Uterus (tissue), 4 donors: ENCODE data around the gene CASR. TPM values are rescaled to one million over a fixed set of nuclear protein-coding genes. Genes with fewer than 3 reads are reported as not detected.

ENCODE experiments used
- DNase-seq, 2 donors: peaks; one replicate each; pipeline ENCODE4 v3.0.0-alpha.2; 2019 to 2020
- H3K27ac ChIP-seq, 2 donors: fragments of 200-600 bp; sonication (generic); 1 replicate in 1 of 2; 2 replicates in 1 of 2; pipeline ENCODE4 v1.5.1; 2016 to 2018
- H3K27me3 ChIP-seq, 2 donors: fragments of 200-600 bp; sonication (generic); one replicate each; pipeline ENCODE4 v1.5.1; 2018 to 2019; ENCODE audit warnings: control low read depth in 1 of 2
- H3K36me3 ChIP-seq, 2 donors: fragments of 200-600 bp; sonication (generic); one replicate each; pipeline ENCODE4 v1.5.1; 2019; ENCODE audit warnings: control low read depth in 1 of 2
- H3K4me1 ChIP-seq, 2 donors: fragments of 200-600 bp; sonication (generic); one replicate each; pipeline ENCODE4 v1.5.1; 2018 to 2019; ENCODE audit warnings: control low read depth in 1 of 2
- H3K4me3 ChIP-seq, 2 donors: fragments of 200-600 bp; sonication (generic); 1 replicate in 1 of 2; 2 replicates in 1 of 2; pipeline ENCODE4 v1.5.1; 2018 to 2019; ENCODE audit warnings: mild to moderate bottlenecking in 1 of 2
- H3K9me3 ChIP-seq, 2 donors: fragments of 200-600 bp; sonication (generic); one replicate each; pipeline ENCODE4 v1.5.1; 2019; ENCODE audit warnings: control low read depth in 1 of 2
- CTCF ChIP-seq, 4 experiments: fragments of 200-600 bp in 2 of 4; fragments of 450-650 bp in 2 of 4; sonication (generic) in 2 of 4; IDR thresholded peaks; one replicate each; pipeline ENCODE4 v1.5.1; 2016 to 2019; ENCODE audit warnings: antibody characterized with exemption in 4 of 4, mild to moderate bottlenecking in 2 of 4, moderate library complexity in 1 of 4
- POLR2A ChIP-seq, 2 donors: fragments of 450-650 bp; IDR thresholded peaks; one replicate each; pipeline ENCODE4 v1.6.1; 2016; ENCODE audit warnings: antibody characterized with exemption in 2 of 2, mild to moderate bottlenecking in 1 of 2, moderate library complexity in 1 of 2
- intact Hi-C: fragments of 100-400 bp; cut with DNase I; formaldehyde crosslinking; loops from one replicate; pipeline ENCODE4 v1.15.1; 2023; ENCODE audit warnings: low total_unique reads
- total RNA-seq, 4 donors: library from RNA; depleted of rRNA in 3 of 4; stranded (reverse); fragments of >200 nt in 3 of 4; gene quantifications; one replicate each; pipeline versions ENCODE4 v1.1.0 to v1.2.4, GENCODE V29; 2014 to 2023
- donor health status: DM: yes; HTN: yes; CAD: no.

CASR gene
- total RNA-seq, 4 donors from 2014 or later: not detected

GRCh38 chr3:122269045-122269444 is 85.6 kb downstream of the CASR start:
- H3K27me3 ChIP-seq: no peaks in the 10 kb centered on the region
- H3K27ac ChIP-seq: no peak overlapping the region
- H3K9me3 ChIP-seq: no peaks in the 10 kb centered on the region
- no peak for DNase-seq
- intact Hi-C loops: no loop called here
- H3K36me3 ChIP-seq: no peaks in the 10 kb centered on the region
- no peaks in the 10 kb centered on the region for H3K4me1 ChIP-seq
- no peak for TF ChIP-seq POLR2A (IDR thresholded peaks at IDR 0.05)
- TF ChIP-seq CTCF (IDR thresholded peaks at IDR 0.05): no peak
- H3K4me3 ChIP-seq: no peak overlapping the region

GRCh38 chr3:122271246-122271898 is 87.9 kb downstream of the CASR start:
- Histone ChIP-seq H3K9me3 (no peaks in the 10 kb centered on the region), H3K4me3 (no peak overlapping the region), H3K27ac (no peak overlapping the region), H3K36me3 (no peaks in the 10 kb centered on the region), H3K4me1 (no peaks in the 10 kb centered on the region), H3K27me3 (no peaks in the 10 kb centered on the region)
- intact Hi-C loops: no loop called here
- DNase-seq: no peak
- TF ChIP-seq CTCF (IDR thresholded peaks at IDR 0.05) (no peak), POLR2A (IDR thresholded peaks at IDR 0.05) (no peak)

- no peaks in the 10 kb centered on the region for H3K4me1 ChIP-seq
- H3K27me3 ChIP-seq: no peaks in the 10 kb centered on the region
- no peaks in the 10 kb centered on the region for H3K36me3 ChIP-seq
- no peak overlapping the region for H3K27ac ChIP-seq
- H3K4me3 ChIP-seq: no peak overlapping the region
- DNase-seq: no peak
- intact Hi-C loops: no loop called here
- H3K9me3 ChIP-seq: no peaks in the 10 kb centered on the region
- TF ChIP-seq POLR2A (IDR thresholded peaks at IDR 0.05): no peak
- TF ChIP-seq CTCF (IDR thresholded peaks at IDR 0.05): no peak
These were observed 89.4 kb downstream of the CASR start for GRCh38 chr3:122272879-122273278.

- H3K27me3 ChIP-seq: no peaks in the 10 kb centered on the region
- H3K4me3 ChIP-seq: no peak overlapping the region
- no peak overlapping the region for H3K27ac ChIP-seq
- no peak for DNase-seq
- no peaks in the 10 kb centered on the region for H3K4me1 ChIP-seq
- TF ChIP-seq POLR2A (IDR thresholded peaks at IDR 0.05) (no peak), CTCF (IDR thresholded peaks at IDR 0.05) (no peak)
- no peaks in the 10 kb centered on the region for H3K9me3 ChIP-seq
- intact Hi-C loops: no loop called here
- H3K36me3 ChIP-seq: no peaks in the 10 kb centered on the region
These were observed 90.0 kb downstream of the CASR start for GRCh38 chr3:122273498-122273897.

- Histone ChIP-seq H3K4me1 (no peaks in the 10 kb centered on the region), H3K4me3 (no peak overlapping the region), H3K27ac (no peak overlapping the region), H3K36me3 (no peaks in the 10 kb centered on the region), H3K27me3 (no peaks in the 10 kb centered on the region), H3K9me3 (no peaks in the 10 kb centered on the region)
- no peak for DNase-seq
- TF ChIP-seq CTCF (IDR thresholded peaks at IDR 0.05) (no peak), POLR2A (IDR thresholded peaks at IDR 0.05) (no peak)
- intact Hi-C loops: no loop called here
These were observed 98.4 kb downstream of the CASR start for GRCh38 chr3:122281891-122282290.
